Stimulated activated CD4-positive, alpha-beta T cell treated with anti-CD3 and anti-CD28 coated beads, Interleukin-4, amount 100 ng/mL, for 1 hour (primary cell): ENCODE data around the gene LRRD1.
"Not testable (repeated sequence)": the region's sequence is repeated elsewhere in the genome, so short reads cannot be mapped to it uniquely, and the experiment has no call there.

Source experiments
- DNase-seq: peaks from one replicate; pipeline ENCODE4 v3.0.0-alpha.2; 2020

LRRD1 gene

GRCh38 chr7:92137557-92137956, 41.4 kb downstream of the LRRD1 start:
- DNase-seq = no peak

GRCh38 chr7:92135052-92135889, 43.7 kb downstream of the LRRD1 start:
- DNase-seq = peak; percentile 3

GRCh38 chr7:92134271-92135051, 44.5 kb downstream of the LRRD1 start, which contains the start of gene CYP51A1:
CYP51A1 (minus strand) TSS chr7:92134477; CDS start chr7:92134364, 113 bp downstream.
- peak; percentile 92 for DNase-seq

- peak; percentile 53 for DNase-seq
These were observed 45.1 kb downstream of the LRRD1 start for GRCh38 chr7:92133737-92134270.

GRCh38 chr7:92133133-92133736, 45.7 kb downstream of the LRRD1 start:
- no peak for DNase-seq

GRCh38 chr7:92131764-92132330, 47.1 kb downstream of the LRRD1 start:
- no peak for DNase-seq

- DNase-seq = no peak
These were observed 47.8 kb downstream of the LRRD1 start for GRCh38 chr7:92131093-92131492.

GRCh38 chr7:92121681-92122080, 57.3 kb downstream of the LRRD1 start:
- DNase-seq = no peak

- no peak for DNase-seq
These were observed 59.7 kb downstream of the LRRD1 start for GRCh38 chr7:92119213-92119759.

- DNase-seq = no peak
These were observed 62.0 kb downstream of the LRRD1 start for GRCh38 chr7:92116949-92117348.

- no peak for DNase-seq
These were observed 63.1 kb downstream of the LRRD1 start for GRCh38 chr7:92115821-92116220.

- no peak for DNase-seq
These were observed 68.1 kb downstream of the LRRD1 start for GRCh38 chr7:92110857-92111256.

- no peak for DNase-seq
These were observed 70.1 kb downstream of the LRRD1 start for GRCh38 chr7:92108821-92109220.

- DNase-seq = not testable (repeated sequence)
These were observed 76.1 kb downstream of the LRRD1 start for GRCh38 chr7:92102862-92103261.

GRCh38 chr7:92100534-92100933, 78.4 kb downstream of the LRRD1 start:
- DNase-seq = no peak

GRCh38 chr7:92095380-92095779, 83.6 kb downstream of the LRRD1 start:
- no peak for DNase-seq
